Measurements from ENCODE around the gene ATP8B3.

Gene ATP8B3

GRCh38 chr19:1822210-1822609 lies 10.1 kb upstream of the ATP8B3 start:
- Histone ChIP-seq H3K79me2 (ENCODE audit: control insufficient read depth, insufficient read depth, low read length, unreplicated experiment) (peaks cover 3% of the 10 kb centered on the region), H3K36me3 (ENCODE audit: insufficient read depth, low read length) (no peaks in the 10 kb centered on the region), H2AFZ (ENCODE audit: low read length, unreplicated experiment) (no peak overlapping the region), H3K27ac (ENCODE audit: low read depth, low read length) (no peak overlapping the region), H3K4me1 (ENCODE audit: control insufficient read depth, insufficient read depth, low read length, unreplicated experiment) (no peaks in the 10 kb centered on the region), H3K27me3 (ENCODE audit: insufficient read depth, low read length) (no peaks in the 10 kb centered on the region), H3K4me3 (ENCODE audit: low read depth, low read length) (no peak overlapping the region)

- Histone ChIP-seq H3K27ac (ENCODE audit: low read depth, low read length) (no peak overlapping the region), H2AFZ (ENCODE audit: low read length, unreplicated experiment) (no peak overlapping the region), H3K36me3 (ENCODE audit: insufficient read depth, low read length) (no peaks in the 10 kb centered on the region), H3K79me2 (ENCODE audit: control insufficient read depth, insufficient read depth, low read length, unreplicated experiment) (no peaks in the 10 kb centered on the region), H3K27me3 (ENCODE audit: insufficient read depth, low read length) (no peaks in the 10 kb centered on the region), H3K4me1 (ENCODE audit: control insufficient read depth, insufficient read depth, low read length, unreplicated experiment) (no peaks in the 10 kb centered on the region), H3K4me3 (ENCODE audit: low read depth, low read length) (no peak overlapping the region)
Observed at GRCh38 chr19:1819341-1820255, 7.5 kb upstream of the ATP8B3 start.

GRCh38 chr19:1818549-1819195 lies 6.6 kb upstream of the ATP8B3 start:
- no peaks in the 10 kb centered on the region for H3K27me3 ChIP-seq (ENCODE audit: insufficient read depth, low read length)
- no peaks in the 10 kb centered on the region for H3K4me1 ChIP-seq (ENCODE audit: control insufficient read depth, insufficient read depth, low read length, unreplicated experiment)
- no peaks in the 10 kb centered on the region for H3K79me2 ChIP-seq (ENCODE audit: control insufficient read depth, insufficient read depth, low read length, unreplicated experiment)
- H3K36me3 ChIP-seq (ENCODE audit: insufficient read depth, low read length): no peaks in the 10 kb centered on the region
- H3K27ac ChIP-seq (ENCODE audit: low read depth, low read length): no peak overlapping the region
- no peak overlapping the region for H3K4me3 ChIP-seq (ENCODE audit: low read depth, low read length)
- no peak overlapping the region for H2AFZ ChIP-seq (ENCODE audit: low read length, unreplicated experiment)

- no peaks in the 10 kb centered on the region for H3K36me3 ChIP-seq (ENCODE audit: insufficient read depth, low read length)
- no peaks in the 10 kb centered on the region for H3K27me3 ChIP-seq (ENCODE audit: insufficient read depth, low read length)
- H3K4me1 ChIP-seq (ENCODE audit: control insufficient read depth, insufficient read depth, low read length, unreplicated experiment): no peaks in the 10 kb centered on the region
- no peaks in the 10 kb centered on the region for H3K79me2 ChIP-seq (ENCODE audit: control insufficient read depth, insufficient read depth, low read length, unreplicated experiment)
- no peak overlapping the region for H3K4me3 ChIP-seq (ENCODE audit: low read depth, low read length)
- H3K27ac ChIP-seq (ENCODE audit: low read depth, low read length): no peak overlapping the region
- H2AFZ ChIP-seq (ENCODE audit: low read length, unreplicated experiment): no peak overlapping the region
Observed at GRCh38 chr19:1817553-1818179, 5.6 kb upstream of the ATP8B3 start.

- H3K79me2 ChIP-seq (ENCODE audit: control insufficient read depth, insufficient read depth, low read length, unreplicated experiment): no peaks in the 10 kb centered on the region
- H3K27me3 ChIP-seq (ENCODE audit: insufficient read depth, low read length): no peaks in the 10 kb centered on the region
- H3K27ac ChIP-seq (ENCODE audit: low read depth, low read length): no peak overlapping the region
- no peak overlapping the region for H2AFZ ChIP-seq (ENCODE audit: low read length, unreplicated experiment)
- no peak overlapping the region for H3K4me3 ChIP-seq (ENCODE audit: low read depth, low read length)
- peaks cover 1% of the 10 kb centered on the region for H3K4me1 ChIP-seq (ENCODE audit: control insufficient read depth, insufficient read depth, low read length, unreplicated experiment)
- no peaks in the 10 kb centered on the region for H3K36me3 ChIP-seq (ENCODE audit: insufficient read depth, low read length)
Observed at GRCh38 chr19:1816530-1817298, 4.6 kb upstream of the ATP8B3 start.

GRCh38 chr19:1815605-1816529 lies 3.8 kb upstream of the ATP8B3 start:
- Histone ChIP-seq H3K4me3 (ENCODE audit: low read depth, low read length) (no peak overlapping the region), H3K27me3 (ENCODE audit: insufficient read depth, low read length) (no peaks in the 10 kb centered on the region), H3K36me3 (ENCODE audit: insufficient read depth, low read length) (no peaks in the 10 kb centered on the region)

GRCh38 chr19:1814833-1815604 lies 2.9 kb upstream of the ATP8B3 start:
- Histone ChIP-seq H3K27ac (ENCODE audit: low read depth, low read length) (no peak overlapping the region), H3K4me3 (ENCODE audit: low read depth, low read length) (no peak overlapping the region), H3K79me2 (ENCODE audit: control insufficient read depth, insufficient read depth, low read length, unreplicated experiment) (no peaks in the 10 kb centered on the region), H3K4me1 (ENCODE audit: control insufficient read depth, insufficient read depth, low read length, unreplicated experiment) (peaks cover 8% of the 10 kb centered on the region), H2AFZ (ENCODE audit: low read length, unreplicated experiment) (no peak overlapping the region), H3K27me3 (ENCODE audit: insufficient read depth, low read length) (no peaks in the 10 kb centered on the region), H3K36me3 (ENCODE audit: insufficient read depth, low read length) (no peaks in the 10 kb centered on the region)

More at GRCh38 chr19:1815605-1816529, 3.8 kb upstream of the ATP8B3 start:
- peaks cover 8% of the 10 kb centered on the region for H3K4me1 ChIP-seq (ENCODE audit: control insufficient read depth, insufficient read depth, low read length, unreplicated experiment)
- H2AFZ ChIP-seq (ENCODE audit: low read length, unreplicated experiment): no peak overlapping the region
- no peaks in the 10 kb centered on the region for H3K79me2 ChIP-seq (ENCODE audit: control insufficient read depth, insufficient read depth, low read length, unreplicated experiment)
- H3K27ac ChIP-seq (ENCODE audit: low read depth, low read length): no peak overlapping the region

GRCh38 chr19:1814391-1814790 lies 2.3 kb upstream of the ATP8B3 start:
- Histone ChIP-seq H3K27ac (ENCODE audit: low read depth, low read length) (no peak overlapping the region), H3K4me3 (ENCODE audit: low read depth, low read length) (no peak overlapping the region), H3K36me3 (ENCODE audit: insufficient read depth, low read length) (no peaks in the 10 kb centered on the region), H3K4me1 (ENCODE audit: control insufficient read depth, insufficient read depth, low read length, unreplicated experiment) (peaks cover 8% of the 10 kb centered on the region), H3K79me2 (ENCODE audit: control insufficient read depth, insufficient read depth, low read length, unreplicated experiment) (no peaks in the 10 kb centered on the region), H2AFZ (ENCODE audit: low read length, unreplicated experiment) (no peak overlapping the region), H3K27me3 (ENCODE audit: insufficient read depth, low read length) (no peaks in the 10 kb centered on the region)

All from ACC112 (cell line).